OCI-LY1 (cell line): ENCODE results near the gene ZFX.
"Not testable (repeated sequence)": the region's sequence is repeated elsewhere in the genome, so short reads cannot be mapped to it uniquely, and the experiment has no call there.

Experiments used
- H2AFZ ChIP-seq: fragments of 200-600 bp; sonication (generic), shearing (Covaris generic); 2 replicates; pipeline ENCODE4 v1.6.0; 2014; ENCODE audit warnings: antibody characterized with exemption, mild to moderate bottlenecking, low read length
- H3F3A ChIP-seq: fragments of 200-600 bp; sonication (generic), shearing (Covaris generic); 2 replicates; pipeline ENCODE4 v1.6.0; 2014; ENCODE audit warnings: mild to moderate bottlenecking, antibody characterized with exemption, low read length, moderate library complexity; ENCODE audit not compliant: insufficient read depth
- H3K27ac ChIP-seq: fragments of 200-600 bp; sonication (generic); 2 replicates; pipeline ENCODE4 v1.5.1; 2014; ENCODE audit warnings: low read length, mixed run types, mild to moderate bottlenecking, low read depth; ENCODE audit not compliant: poor library complexity, severe bottlenecking
- H3K27me3 ChIP-seq: fragments of 200-600 bp; sonication (generic); 2 replicates; pipeline ENCODE4 v1.6.0; 2014; ENCODE audit warnings: antibody characterized with exemption, mild to moderate bottlenecking, low read length, moderate library complexity; ENCODE audit not compliant: insufficient read depth
- H3K36me3 ChIP-seq: fragments of 200-600 bp; sonication (generic); 2 replicates; pipeline ENCODE4 v1.6.1; 2014; ENCODE audit warnings: mild to moderate bottlenecking, antibody characterized with exemption, low read length, moderate library complexity, mixed read lengths; ENCODE audit not compliant: insufficient read depth
- H3K4me1 ChIP-seq: fragments of 200-600 bp; sonication (generic); 2 replicates; pipeline ENCODE4 v1.5.1; 2014; ENCODE audit warnings: mild to moderate bottlenecking, low read length, moderate library complexity; ENCODE audit not compliant: insufficient read depth, severe bottlenecking
- H3K4me2 ChIP-seq: fragments of 200-600 bp; sonication (generic), shearing (Covaris generic); 2 replicates; pipeline ENCODE4 v1.6.1; 2014; ENCODE audit warnings: low read length
- H3K4me3 ChIP-seq: fragments of 200-600 bp; sonication (generic); 2 replicates; pipeline ENCODE4 v1.5.1; 2014; ENCODE audit warnings: low read length, low read depth, mild to moderate bottlenecking, mixed read lengths; ENCODE audit not compliant: poor library complexity, severe bottlenecking
- H3K79me2 ChIP-seq: fragments of 200-600 bp; shearing (Covaris generic); 2 replicates; pipeline ENCODE4 v1.6.1; 2016; ENCODE audit warnings: mixed run types, low read length, mixed read lengths; ENCODE audit not compliant: insufficient read depth
- H3K9ac ChIP-seq: fragments of 200-600 bp; sonication (generic), shearing (Covaris generic); 2 replicates; pipeline ENCODE4 v1.6.1; 2014; ENCODE audit warnings: mild to moderate bottlenecking, low read length, mixed read lengths
- H3K9me2 ChIP-seq: fragments of 200-600 bp; sonication (generic), shearing (Covaris generic); 2 replicates; pipeline ENCODE4 v1.6.1; 2014; ENCODE audit warnings: low read depth, mild to moderate bottlenecking, low read length, mixed read lengths
- H3K9me3 ChIP-seq: fragments of 200-600 bp; shearing (Covaris generic); 2 replicates; pipeline ENCODE4 v1.6.1; 2014; ENCODE audit warnings: low read length, mixed read lengths
- H4K20me1 ChIP-seq: fragments of 200-600 bp; sonication (generic), shearing (Covaris generic); 2 replicates; pipeline ENCODE4 v1.6.0; 2016; ENCODE audit warnings: mild to moderate bottlenecking, low read length; ENCODE audit not compliant: insufficient read depth
- EZH2 ChIP-seq: fragments of 200-600 bp; sonication (generic), shearing (Covaris generic); IDR thresholded peaks from 2 replicates; pipeline ENCODE4 v1.8.0; 2017; ENCODE audit warnings: borderline replicate concordance, mixed run types, mild to moderate bottlenecking, antibody characterized with exemption, low read length, moderate library complexity, mixed read lengths
- TF ChIP-seq, protein P1 (sequence below): fragments of 200-600 bp; sonication (generic), shearing (Covaris generic); IDR thresholded peaks from 2 replicates; pipeline ENCODE4 v1.5.1; 2017; ENCODE audit warnings: mild to moderate bottlenecking, antibody characterized with exemption, low read length, moderate library complexity, mixed read lengths

Gene ZFX

DNA sequence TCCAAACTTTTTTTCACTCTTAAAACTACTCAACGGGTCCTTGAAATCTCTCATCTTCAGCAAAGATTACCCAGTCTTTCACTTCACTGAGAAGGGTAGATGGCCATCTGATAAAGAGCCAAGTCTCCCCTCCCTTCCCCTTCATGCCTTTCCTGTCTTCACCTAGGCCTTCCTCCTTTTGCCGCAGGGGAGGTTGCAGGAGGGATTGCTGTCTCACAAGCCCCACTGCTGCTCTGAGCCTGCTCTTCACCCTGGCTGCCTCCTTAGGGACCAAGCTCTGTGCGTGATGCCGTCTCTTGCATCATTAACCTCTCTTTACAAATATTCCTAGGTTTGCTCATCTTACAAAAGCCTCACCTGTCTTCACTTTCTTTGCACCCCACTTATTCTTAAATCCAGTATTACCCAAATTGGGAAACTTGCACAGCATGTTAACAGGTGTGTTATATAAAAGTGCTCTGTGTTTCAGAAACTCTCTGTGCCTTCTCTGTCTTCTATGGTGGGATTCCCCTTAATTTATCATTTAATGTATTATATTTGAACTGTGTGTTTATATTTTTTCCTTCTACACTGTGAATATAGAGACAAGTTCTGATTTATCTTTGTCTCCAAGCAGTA is 3.8 kb downstream of the ZFX start:
- Histone ChIP-seq H3K4me2 (peak overlapping the region; percentile 47; the same call in 1 of the 2 replicates), H3K9me2 (no peaks in the 10 kb centered on the region), H3K79me2 (peaks cover 79% of the 10 kb centered on the region), H2AFZ (no peak overlapping the region), H4K20me1 (no peaks in the 10 kb centered on the region), H3K9me3 (no peaks in the 10 kb centered on the region), H3K9ac (no peak overlapping the region), H3K27ac (peak overlapping the region; percentile 67), H3F3A (no peaks in the 10 kb centered on the region), H3K36me3 (peaks cover 14% of the 10 kb centered on the region), H3K4me1 (peaks cover 40% of the 10 kb centered on the region), H3K4me3 (peak overlapping the region; percentile 93), H3K27me3 (no peaks in the 10 kb centered on the region)
- no peak for TF ChIP-seq EZH2
- TF ChIP-seq, protein P1, sequence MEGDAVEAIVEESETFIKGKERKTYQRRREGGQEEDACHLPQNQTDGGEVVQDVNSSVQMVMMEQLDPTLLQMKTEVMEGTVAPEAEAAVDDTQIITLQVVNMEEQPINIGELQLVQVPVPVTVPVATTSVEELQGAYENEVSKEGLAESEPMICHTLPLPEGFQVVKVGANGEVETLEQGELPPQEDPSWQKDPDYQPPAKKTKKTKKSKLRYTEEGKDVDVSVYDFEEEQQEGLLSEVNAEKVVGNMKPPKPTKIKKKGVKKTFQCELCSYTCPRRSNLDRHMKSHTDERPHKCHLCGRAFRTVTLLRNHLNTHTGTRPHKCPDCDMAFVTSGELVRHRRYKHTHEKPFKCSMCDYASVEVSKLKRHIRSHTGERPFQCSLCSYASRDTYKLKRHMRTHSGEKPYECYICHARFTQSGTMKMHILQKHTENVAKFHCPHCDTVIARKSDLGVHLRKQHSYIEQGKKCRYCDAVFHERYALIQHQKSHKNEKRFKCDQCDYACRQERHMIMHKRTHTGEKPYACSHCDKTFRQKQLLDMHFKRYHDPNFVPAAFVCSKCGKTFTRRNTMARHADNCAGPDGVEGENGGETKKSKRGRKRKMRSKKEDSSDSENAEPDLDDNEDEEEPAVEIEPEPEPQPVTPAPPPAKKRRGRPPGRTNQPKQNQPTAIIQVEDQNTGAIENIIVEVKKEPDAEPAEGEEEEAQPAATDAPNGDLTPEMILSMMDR, result no peak

DNA sequence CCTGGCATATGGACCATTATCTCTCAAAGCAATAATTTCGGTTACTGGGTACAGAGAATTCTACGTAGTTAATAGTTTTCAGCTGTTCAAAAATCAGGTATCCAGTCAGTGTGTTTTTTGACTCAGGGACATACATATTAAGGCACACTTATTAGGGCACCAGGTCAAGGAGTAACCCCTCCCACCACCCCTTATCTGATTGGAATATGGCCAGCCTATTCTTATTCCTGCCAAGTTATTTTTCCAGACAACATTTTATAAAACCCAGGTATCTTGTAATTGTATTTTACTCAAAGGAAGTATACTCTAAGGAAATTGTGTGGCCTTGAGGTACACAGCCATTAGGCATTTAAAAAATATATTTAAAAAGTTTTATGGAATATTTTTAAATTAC is 4.3 kb downstream of the ZFX start:
- Histone ChIP-seq H3K4me1 (peaks cover 35% of the 10 kb centered on the region), H3K9me2 (no peaks in the 10 kb centered on the region), H3K9ac (no peak overlapping the region), H3K4me3 (no peak overlapping the region), H3K79me2 (peaks cover 84% of the 10 kb centered on the region), H3K9me3 (no peaks in the 10 kb centered on the region), H3K27ac (no peak overlapping the region), H3K36me3 (peaks cover 14% of the 10 kb centered on the region), H3K4me2 (peak overlapping the region; percentile 47; the same call in 1 of the 2 replicates), H2AFZ (no peak overlapping the region), H4K20me1 (no peaks in the 10 kb centered on the region), H3K27me3 (no peaks in the 10 kb centered on the region), H3F3A (no peaks in the 10 kb centered on the region)
- TF ChIP-seq EZH2, result no peak
- TF ChIP-seq, protein P1, result no peak

DNA sequence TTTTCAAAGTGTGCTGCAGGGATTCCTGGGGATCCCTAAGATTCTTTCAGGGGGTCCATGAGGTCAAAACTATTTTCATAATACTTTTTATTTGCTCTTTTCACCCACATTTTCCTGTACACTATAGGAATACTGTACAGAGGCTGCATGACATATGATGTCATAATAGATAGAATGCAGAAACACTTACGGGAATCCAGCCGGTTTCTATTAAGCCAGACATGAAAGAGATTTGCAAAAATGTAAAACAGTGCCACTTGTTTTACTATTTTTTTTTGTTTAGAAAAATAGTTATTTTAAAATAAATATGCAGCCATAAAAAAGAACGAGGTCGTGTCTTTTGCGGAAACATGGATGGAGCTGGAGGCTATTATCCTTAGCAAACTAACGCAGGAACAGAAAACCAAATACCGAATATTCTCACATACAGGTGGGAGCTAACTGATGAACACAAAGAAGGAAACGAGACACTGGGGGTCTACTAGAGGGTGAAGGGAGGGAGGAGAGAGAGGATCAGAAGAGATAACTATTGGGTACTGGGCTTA is 5.0 kb downstream of the ZFX start:
- Histone ChIP-seq H3K79me2 (peaks cover 91% of the 10 kb centered on the region), H3K4me2 (no peak overlapping the region), H3K27ac (no peak overlapping the region), H3K4me3 (no peak overlapping the region), H3K9ac (no peak overlapping the region), H3F3A (no peaks in the 10 kb centered on the region), H3K27me3 (no peaks in the 10 kb centered on the region), H3K4me1 (peaks cover 39% of the 10 kb centered on the region), H3K9me3 (no peaks in the 10 kb centered on the region), H3K9me2 (no peaks in the 10 kb centered on the region), H2AFZ (no peak overlapping the region), H3K36me3 (peaks cover 14% of the 10 kb centered on the region), H4K20me1 (no peaks in the 10 kb centered on the region)
- no peak for TF ChIP-seq EZH2
- TF ChIP-seq, protein P1, result no peak

DNA sequence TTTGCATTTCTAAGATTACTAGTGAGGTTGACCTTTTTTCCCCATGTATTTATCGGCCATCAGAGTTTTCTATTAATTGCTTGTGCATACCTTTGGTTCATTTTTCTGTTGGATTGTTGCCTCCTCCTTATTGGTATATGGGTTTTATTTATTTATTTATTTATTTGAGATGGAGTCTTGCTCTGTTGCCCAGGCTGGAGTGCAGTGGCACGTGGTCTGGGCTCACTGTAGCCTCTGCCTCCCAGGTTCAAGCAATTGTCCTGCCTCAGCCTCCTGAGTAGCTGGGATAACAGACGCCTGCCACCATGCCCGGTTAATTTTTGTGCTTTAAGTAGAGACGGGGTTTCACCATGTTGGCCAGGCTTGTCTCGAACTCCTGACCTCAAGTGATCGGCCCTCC is 6.2 kb downstream of the ZFX start:
- H3K27ac ChIP-seq, H3K4me3 ChIP-seq, H3K9me3 ChIP-seq, H3K9me2 ChIP-seq, H4K20me1 ChIP-seq, H3K9ac ChIP-seq, H2AFZ ChIP-seq, H3F3A ChIP-seq, H3K4me2 ChIP-seq, H3K27me3 ChIP-seq: not testable (repeated sequence)
- Histone ChIP-seq H3K79me2 (peaks cover 99% of the 10 kb centered on the region), H3K4me1 (peaks cover 43% of the 10 kb centered on the region), H3K36me3 (peaks cover 14% of the 10 kb centered on the region)
